Lower lobe of right lung (tissue), 2 donors: ENCODE results near the gene CAMKMT. TPM values are rescaled to one million over a fixed set of nuclear protein-coding genes. Genes with fewer than 3 reads are reported as not detected.

Experiments
- ATAC-seq, 2 donors: fragments of 200-7000 bp; cut with Tn5 transposase; one replicate each; pipeline ENCODE4 v1.9.1; 2020 to 2022; ENCODE audit warnings: mild to moderate bottlenecking in 2 of 2, moderate library complexity in 2 of 2
- DNase-seq: peaks from one replicate; pipeline ENCODE4 v3.0.0-alpha.2; 2020
- H3K27ac ChIP-seq: fragments of 200-600 bp; one replicate; pipeline ENCODE4 v1.8.0; 2022
- H3K27me3 ChIP-seq: fragments of 200-600 bp; one replicate; pipeline ENCODE4 v1.8.0; 2022; ENCODE audit warnings: low read depth
- H3K36me3 ChIP-seq: fragments of 200-600 bp; one replicate; pipeline ENCODE4 v1.8.0; 2022; ENCODE audit warnings: mild to moderate bottlenecking
- H3K4me1 ChIP-seq: fragments of 200-600 bp; one replicate; pipeline ENCODE4 v1.8.0; 2022
- H3K4me3 ChIP-seq: fragments of 200-600 bp; one replicate; pipeline ENCODE4 v1.8.0; 2022; ENCODE audit warnings: mild to moderate bottlenecking
- H3K9me3 ChIP-seq: fragments of 200-600 bp; one replicate; pipeline ENCODE4 v1.8.0; 2022
- intact Hi-C: fragments of 100-400 bp; cut with DNase I; formaldehyde crosslinking; loops from one replicate; pipeline ENCODE4 v1.11.0; 2022
- total RNA-seq: library from RNA; stranded (reverse); fragmentation: NEBNext Ultra II Directional; extraction: Animal tissue kit (Norgen Biotek cat#: 25700); gene quantifications from one replicate; pipeline ENCODE4 v1.2.1, GENCODE V29; 2021
- TF ChIP-seq, protein P1 (sequence below): fragments of 200-600 bp; IDR thresholded peaks from one replicate; pipeline ENCODE4 v1.8.0; 2022; ENCODE audit warnings: antibody characterized with exemption, mild to moderate bottlenecking
- donor health status: DM: no; HTN: yes; CAD: no; lungs with severe emphysema.

CAMKMT gene
- total RNA-seq, 1 donor from 2014 or later: 10.5 TPM

DNA sequence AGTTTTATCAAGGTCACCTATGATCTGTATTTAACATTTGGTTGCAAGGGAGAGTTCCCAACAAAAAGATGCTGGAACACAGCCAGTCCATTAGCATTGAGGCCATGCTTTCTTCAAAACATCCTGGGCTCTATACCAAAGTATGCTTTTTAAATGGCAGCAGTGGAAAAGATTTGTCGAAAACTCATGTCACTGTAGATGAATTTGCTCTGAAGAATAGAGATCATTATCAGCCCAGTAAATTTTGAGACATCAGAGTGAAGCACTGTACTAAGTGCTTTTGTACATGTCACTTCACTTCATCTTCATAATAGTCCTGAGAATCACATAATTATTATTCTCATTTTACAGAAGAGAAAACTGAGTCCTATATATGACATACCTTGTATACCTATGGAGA, 189.8 kb downstream of the CAMKMT start:
- no peaks in the 10 kb centered on the region for H3K36me3 ChIP-seq
- H3K9me3 ChIP-seq: no peaks in the 10 kb centered on the region
- H3K27ac ChIP-seq: no peak overlapping the region
- no peak for ATAC-seq
- no peaks in the 10 kb centered on the region for H3K4me1 ChIP-seq
- intact Hi-C loops: no loop called here
- TF ChIP-seq, protein P1, sequence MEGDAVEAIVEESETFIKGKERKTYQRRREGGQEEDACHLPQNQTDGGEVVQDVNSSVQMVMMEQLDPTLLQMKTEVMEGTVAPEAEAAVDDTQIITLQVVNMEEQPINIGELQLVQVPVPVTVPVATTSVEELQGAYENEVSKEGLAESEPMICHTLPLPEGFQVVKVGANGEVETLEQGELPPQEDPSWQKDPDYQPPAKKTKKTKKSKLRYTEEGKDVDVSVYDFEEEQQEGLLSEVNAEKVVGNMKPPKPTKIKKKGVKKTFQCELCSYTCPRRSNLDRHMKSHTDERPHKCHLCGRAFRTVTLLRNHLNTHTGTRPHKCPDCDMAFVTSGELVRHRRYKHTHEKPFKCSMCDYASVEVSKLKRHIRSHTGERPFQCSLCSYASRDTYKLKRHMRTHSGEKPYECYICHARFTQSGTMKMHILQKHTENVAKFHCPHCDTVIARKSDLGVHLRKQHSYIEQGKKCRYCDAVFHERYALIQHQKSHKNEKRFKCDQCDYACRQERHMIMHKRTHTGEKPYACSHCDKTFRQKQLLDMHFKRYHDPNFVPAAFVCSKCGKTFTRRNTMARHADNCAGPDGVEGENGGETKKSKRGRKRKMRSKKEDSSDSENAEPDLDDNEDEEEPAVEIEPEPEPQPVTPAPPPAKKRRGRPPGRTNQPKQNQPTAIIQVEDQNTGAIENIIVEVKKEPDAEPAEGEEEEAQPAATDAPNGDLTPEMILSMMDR: no peak
- no peaks in the 10 kb centered on the region for H3K27me3 ChIP-seq
- no peak overlapping the region for H3K4me3 ChIP-seq
- DNase-seq: no peak

DNA sequence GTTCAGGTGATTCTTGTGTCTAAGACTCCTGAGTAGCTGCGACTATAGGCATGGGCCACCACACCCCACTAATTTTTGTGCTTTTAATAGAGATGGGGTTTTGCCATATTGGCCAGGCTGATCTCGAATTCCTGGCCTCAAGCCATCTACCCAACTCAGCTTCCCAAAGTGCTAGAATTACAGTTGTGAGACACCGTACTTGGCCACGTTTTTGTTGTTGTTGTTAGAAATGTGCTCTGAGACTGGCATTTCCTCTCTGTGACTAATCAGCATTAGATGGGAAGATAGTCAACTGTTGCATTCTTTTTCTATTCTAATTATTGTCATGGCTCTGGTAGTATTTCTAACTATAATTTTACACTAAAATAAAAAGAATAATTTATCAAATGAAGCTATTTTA, 191.7 kb downstream of the CAMKMT start:
- Histone ChIP-seq H3K4me1 (no peaks in the 10 kb centered on the region), H3K36me3 (no peaks in the 10 kb centered on the region), H3K27ac (no peak overlapping the region), H3K9me3 (no peaks in the 10 kb centered on the region), H3K27me3 (no peaks in the 10 kb centered on the region), H3K4me3 (no peak overlapping the region)
- DNase-seq (no peak), ATAC-seq (no peak)
- intact Hi-C loops: no loop called here
- TF ChIP-seq, protein P1: no peak

DNA sequence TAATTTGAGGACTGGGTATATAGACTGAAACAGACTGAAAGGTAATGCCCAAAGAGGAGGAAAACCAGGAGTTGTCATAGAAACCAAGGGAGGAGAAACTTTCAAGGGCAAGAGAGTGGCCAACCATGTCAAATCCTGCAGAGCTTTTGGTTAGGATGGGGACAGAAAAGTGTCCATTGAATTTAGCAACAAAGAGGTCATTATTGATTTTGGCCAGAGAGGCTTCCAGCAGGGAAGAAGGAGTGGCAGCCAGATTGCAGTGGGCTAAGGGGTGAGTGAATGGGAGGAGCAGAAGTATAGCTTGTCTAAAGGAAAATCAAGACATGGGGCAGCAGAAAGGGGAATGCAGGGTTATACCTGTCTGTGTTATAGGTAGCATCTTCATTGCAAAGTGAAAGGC, 194.0 kb downstream of the CAMKMT start:
- Histone ChIP-seq H3K27me3 (no peaks in the 10 kb centered on the region), H3K9me3 (no peaks in the 10 kb centered on the region), H3K4me3 (no peak overlapping the region), H3K36me3 (no peaks in the 10 kb centered on the region), H3K4me1 (no peaks in the 10 kb centered on the region), H3K27ac (no peak overlapping the region)
- intact Hi-C loops: no loop called here
- TF ChIP-seq, protein P1: no peak
- ATAC-seq (no peak), DNase-seq (no peak)

DNA sequence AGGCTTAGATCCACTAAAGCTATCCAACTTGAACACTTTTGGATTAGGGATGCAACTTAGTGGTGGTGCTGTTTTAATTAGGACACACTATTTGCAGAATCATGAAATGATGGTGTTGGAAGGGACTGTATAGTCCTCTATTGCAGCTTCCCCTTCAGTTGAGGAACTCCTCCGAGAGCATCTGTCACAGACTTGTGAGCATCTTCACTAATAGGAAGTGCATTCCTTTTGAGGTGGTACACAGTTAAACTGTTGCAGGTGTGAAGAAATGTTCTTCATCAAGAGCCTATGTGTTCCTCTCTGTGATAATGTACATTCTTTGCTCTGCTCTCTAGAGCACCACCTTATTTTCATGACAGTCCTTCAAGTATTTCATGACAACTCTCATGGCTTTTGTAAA, 197.4 kb downstream of the CAMKMT start:
- Histone ChIP-seq H3K36me3 (no peaks in the 10 kb centered on the region), H3K27me3 (no peaks in the 10 kb centered on the region), H3K4me1 (no peaks in the 10 kb centered on the region), H3K9me3 (no peaks in the 10 kb centered on the region), H3K27ac (no peak overlapping the region), H3K4me3 (no peak overlapping the region)
- intact Hi-C loops: no loop called here
- no peak for DNase-seq
- ATAC-seq: no peak
- TF ChIP-seq, protein P1: no peak

DNA sequence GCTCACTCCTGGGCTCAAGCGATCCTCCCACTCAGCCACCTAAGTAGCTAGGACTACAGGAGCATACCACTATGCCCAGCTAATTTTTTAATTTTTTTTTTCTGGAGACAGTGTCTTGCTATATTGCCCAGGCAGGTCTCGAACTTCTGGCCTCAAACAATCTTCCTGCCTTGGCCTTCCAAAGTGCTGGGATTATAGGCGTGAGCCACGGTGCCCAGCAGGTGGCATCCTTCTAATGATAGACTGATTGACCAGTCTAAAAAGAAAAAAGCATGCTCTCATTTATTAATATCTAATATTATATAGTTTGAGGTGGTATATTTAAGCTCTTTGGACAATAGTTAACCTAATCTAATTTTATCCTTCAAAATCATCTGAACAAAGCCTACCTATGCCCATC, 198.6 kb downstream of the CAMKMT start:
- ATAC-seq (no peak), DNase-seq (peak; percentile 47)
- intact Hi-C loops: no loop called here
- no peaks in the 10 kb centered on the region for H3K4me1 ChIP-seq
- no peaks in the 10 kb centered on the region for H3K27me3 ChIP-seq
- H3K27ac ChIP-seq: no peak overlapping the region
- H3K36me3 ChIP-seq: no peaks in the 10 kb centered on the region
- H3K4me3 ChIP-seq: no peak overlapping the region
- H3K9me3 ChIP-seq: no peaks in the 10 kb centered on the region
- TF ChIP-seq, protein P1: peak; percentile 27

DNA sequence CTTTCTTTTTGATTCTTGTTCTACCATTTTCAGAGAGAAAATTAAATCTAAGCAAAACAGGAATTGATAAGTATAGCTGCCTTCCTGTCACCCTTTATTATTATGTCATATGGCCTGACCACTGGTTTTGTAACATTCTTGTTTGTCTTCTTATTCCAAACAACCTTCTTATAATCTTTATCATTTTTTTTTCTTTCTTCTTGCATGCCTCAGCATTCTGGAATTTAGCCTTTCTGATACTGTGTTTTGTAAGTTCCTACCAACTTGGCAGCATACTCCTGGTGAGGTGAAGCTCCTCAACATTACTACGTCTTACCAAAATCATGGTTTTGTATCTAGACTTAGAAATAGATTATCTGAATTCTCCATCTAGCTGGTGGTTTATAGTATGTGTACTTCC, 199.2 kb downstream of the CAMKMT start:
- no peak overlapping the region for H3K27ac ChIP-seq
- no peaks in the 10 kb centered on the region for H3K36me3 ChIP-seq
- H3K4me3 ChIP-seq: no peak overlapping the region
- intact Hi-C loops: no loop called here
- H3K27me3 ChIP-seq: no peaks in the 10 kb centered on the region
- TF ChIP-seq, protein P1: no peak
- no peaks in the 10 kb centered on the region for H3K4me1 ChIP-seq
- no peak for DNase-seq
- no peaks in the 10 kb centered on the region for H3K9me3 ChIP-seq
- no peak for ATAC-seq
